Measurements from ENCODE around the gene LAMA4.

LAMA4 gene

GRCh38 chr6:112223070-112223861, 31.1 kb downstream of the LAMA4 start:
- no peak overlapping the region for H3K4me3 ChIP-seq (ENCODE audit: low read length)
- no peak for TF ChIP-seq CTCF (conservative IDR thresholded peaks at IDR 0.05; ENCODE audit: low read length)
- peak; percentile 98 for DNase-seq (ENCODE audit: low read depth)

GRCh38 chr6:112221981-112222852, 32.1 kb downstream of the LAMA4 start:
- peak; percentile 98 for DNase-seq (ENCODE audit: low read depth)
- H3K4me3 ChIP-seq (ENCODE audit: low read length): no peak overlapping the region
- TF ChIP-seq CTCF (conservative IDR thresholded peaks at IDR 0.05; ENCODE audit: low read length): no peak

GRCh38 chr6:112221561-112221960, 32.8 kb downstream of the LAMA4 start:
- TF ChIP-seq CTCF (conservative IDR thresholded peaks at IDR 0.05; ENCODE audit: low read length): no peak
- DNase-seq (ENCODE audit: low read depth): peak; percentile 86
- no peak overlapping the region for H3K4me3 ChIP-seq (ENCODE audit: low read length)

GRCh38 chr6:112218563-112218962, 35.8 kb downstream of the LAMA4 start:
- TF ChIP-seq CTCF (conservative IDR thresholded peaks at IDR 0.05; ENCODE audit: low read length): no peak
- no peak for DNase-seq (ENCODE audit: low read depth)
- H3K4me3 ChIP-seq (ENCODE audit: low read length): no peak overlapping the region

- TF ChIP-seq CTCF (conservative IDR thresholded peaks at IDR 0.05; ENCODE audit: low read length): no peak
- DNase-seq (ENCODE audit: low read depth): peak; percentile 86
- H3K4me3 ChIP-seq (ENCODE audit: low read length): no peak overlapping the region
Observed at GRCh38 chr6:112216662-112217551, 37.5 kb downstream of the LAMA4 start.

- H3K4me3 ChIP-seq (ENCODE audit: low read length): no peak overlapping the region
- no peak for DNase-seq (ENCODE audit: low read depth)
- no peak for TF ChIP-seq CTCF (conservative IDR thresholded peaks at IDR 0.05; ENCODE audit: low read length)
Observed at GRCh38 chr6:112215488-112216284, 38.7 kb downstream of the LAMA4 start.

Measured in AG10803 (cell line).